Activated CD4-positive, alpha-beta T cell treated with anti-CD3 and anti-CD28 coated beads for 48 hours (primary cell): Measurements from ENCODE around the gene GRAMD1C.
"Not testable (repeated sequence)": the region's sequence is repeated elsewhere in the genome, so short reads cannot be mapped to it uniquely, and the experiment has no call there.

Experiments used
- DNase-seq: peaks from one replicate; pipeline ENCODE4 v3.0.0-alpha.2; 2020

GRAMD1C gene

DNA sequence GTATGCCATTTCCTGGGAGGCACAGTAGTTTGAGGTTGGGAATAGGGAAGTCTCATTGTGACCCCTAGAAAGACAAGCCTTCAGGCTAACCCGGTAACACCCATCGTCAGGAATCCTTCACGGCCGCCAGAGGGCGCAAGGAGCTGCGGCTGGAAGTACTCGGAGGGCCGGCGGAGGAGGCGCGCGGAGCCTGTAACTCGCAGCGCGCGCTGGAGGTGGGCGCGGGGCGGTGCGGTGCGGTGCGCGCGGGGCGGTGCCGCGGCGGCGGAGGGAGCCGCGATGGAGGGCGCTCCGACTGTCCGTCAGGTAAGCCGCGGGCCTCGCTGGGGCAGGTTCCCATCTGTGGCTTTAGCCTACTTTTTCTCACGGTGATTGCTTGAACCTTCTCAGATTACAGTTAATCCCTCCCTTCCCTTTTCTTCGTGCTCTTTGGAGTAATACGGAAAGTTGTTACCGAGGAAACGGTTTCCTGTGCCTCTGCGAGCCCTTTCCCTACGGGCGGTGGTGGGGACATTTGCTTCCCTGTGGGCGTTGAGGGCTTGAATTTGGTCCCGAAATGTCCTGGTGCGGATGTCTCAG lies at the start of gene GRAMD1C:
Gene GRAMD1C (plus strand): TSS at position 158 of the 579 bp plus-strand sequence. CDS start 122 bp downstream, at position 280.
- peak; percentile 88 for DNase-seq

- DNase-seq: no peak
Observed at GRCh38 chr3:113791381-113791780, 47.2 kb upstream of the GRAMD1C start.

DNA sequence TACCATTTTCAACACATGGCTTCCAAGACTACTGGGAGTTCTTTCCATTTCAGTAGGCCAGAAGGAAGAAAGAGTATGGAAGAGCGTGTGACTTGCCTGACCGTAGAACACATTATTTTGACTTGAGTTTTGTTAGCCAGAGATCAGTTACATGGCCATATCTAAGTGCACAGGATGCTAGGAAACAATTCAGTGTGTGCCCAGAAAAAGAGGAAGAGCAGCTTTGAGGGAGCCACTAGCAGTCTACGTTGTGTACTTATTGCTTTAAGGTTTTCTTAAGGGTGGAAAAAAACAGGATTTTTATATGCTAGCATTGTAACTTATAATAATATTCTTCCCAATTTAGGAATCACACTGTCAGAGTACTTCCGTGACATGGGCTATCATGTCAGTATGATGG lies 44.1 kb upstream of the GRAMD1C start:
- DNase-seq: no peak

GRCh38 chr3:113795693-113796092 lies 42.9 kb upstream of the GRAMD1C start:
- no peak for DNase-seq

DNA sequence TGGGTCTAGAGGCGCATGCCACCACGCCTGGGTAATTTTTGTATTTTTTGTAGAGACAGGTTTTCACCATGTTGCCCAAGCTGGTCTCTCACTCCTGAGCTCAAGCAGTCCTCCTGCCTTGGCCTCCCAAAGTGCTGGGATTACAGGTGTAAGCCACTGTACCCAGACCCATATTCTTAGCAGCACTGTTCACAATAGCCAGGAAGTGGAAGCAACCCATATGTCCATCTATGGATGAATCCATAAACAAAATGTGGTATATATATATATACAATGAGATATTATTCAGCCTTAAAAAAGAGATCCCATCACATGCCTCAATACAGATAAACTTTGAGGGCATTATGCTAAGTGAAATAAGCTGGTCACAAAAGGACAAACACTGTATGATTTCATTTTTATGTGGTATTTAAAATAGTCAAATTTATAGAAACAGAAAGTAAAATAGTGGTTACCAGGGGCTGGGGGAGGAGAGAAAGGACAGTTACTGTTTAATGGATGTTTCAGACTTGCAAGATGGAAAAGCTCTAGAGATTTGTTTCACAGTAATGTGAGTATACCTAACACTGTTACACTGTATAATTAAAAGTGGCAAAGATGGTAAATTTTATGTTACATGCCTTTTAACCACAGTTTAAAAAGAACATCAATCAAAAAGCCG lies 35.7 kb upstream of the GRAMD1C start:
- no peak for DNase-seq

- no peak for DNase-seq
Observed at GRCh38 chr3:113804661-113805060, 33.9 kb upstream of the GRAMD1C start.

- DNase-seq: no peak
Observed at GRCh38 chr3:113805249-113805648, 33.3 kb upstream of the GRAMD1C start.

DNA sequence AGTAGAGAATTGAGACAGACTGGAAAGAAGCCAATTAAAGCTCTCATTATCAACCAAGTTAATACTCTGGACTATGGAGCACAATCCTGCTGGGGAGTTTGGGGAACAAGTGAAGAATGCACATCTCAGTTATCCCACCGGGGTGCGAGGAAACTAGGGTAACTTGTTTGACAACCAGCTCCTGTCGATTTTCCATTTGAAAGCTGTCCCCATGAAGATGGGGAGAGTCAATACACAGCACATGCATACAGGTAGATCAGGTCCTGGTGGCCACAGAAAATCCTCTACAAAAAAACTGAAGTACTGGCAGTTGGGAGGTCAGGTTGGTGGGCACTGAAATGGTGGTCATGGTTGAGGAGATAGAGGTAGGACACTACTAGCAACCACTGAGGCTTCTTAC lies 25.7 kb upstream of the GRAMD1C start:
- no peak for DNase-seq

GRCh38 chr3:113819866-113820265 lies 18.7 kb upstream of the GRAMD1C start:
- no peak for DNase-seq

DNA sequence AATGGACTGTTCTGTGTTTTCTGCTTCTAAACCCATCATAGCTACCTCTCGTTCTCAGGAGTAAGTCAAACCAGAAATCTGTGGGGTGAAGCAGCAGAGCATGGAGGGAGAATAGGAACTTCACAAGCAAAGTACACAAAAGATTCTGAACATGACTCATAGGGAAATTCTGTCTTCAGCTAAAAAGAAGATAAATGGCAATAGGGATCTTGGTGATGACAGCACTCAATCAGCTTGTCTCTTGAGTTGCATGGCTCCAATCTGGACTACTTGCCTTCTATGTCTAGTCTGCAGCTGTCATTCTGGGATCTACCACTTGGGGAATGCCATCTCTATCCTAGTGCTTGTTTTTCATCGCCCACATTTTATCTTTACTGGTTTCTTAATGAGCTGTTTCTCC lies 13.5 kb upstream of the GRAMD1C start:
- DNase-seq: no peak

DNA sequence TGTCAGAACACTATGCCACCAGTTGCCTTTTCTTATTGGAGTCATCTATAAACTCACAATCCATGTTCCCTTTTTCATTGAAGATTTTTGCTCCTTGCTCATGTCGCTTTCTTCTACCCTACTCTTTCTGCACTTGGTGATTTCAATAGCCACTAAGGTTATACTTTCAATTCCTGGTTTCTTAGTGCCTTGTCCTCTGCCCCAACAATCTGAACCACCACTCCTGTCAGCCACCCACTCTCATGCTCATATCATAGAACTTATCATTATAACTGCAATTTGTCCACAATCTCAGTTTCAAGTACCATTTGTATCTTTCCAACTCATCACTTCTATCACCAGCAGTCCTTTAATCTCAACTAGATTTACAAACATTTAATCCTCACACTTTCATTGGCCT lies 10.0 kb upstream of the GRAMD1C start:
- no peak for DNase-seq

DNA sequence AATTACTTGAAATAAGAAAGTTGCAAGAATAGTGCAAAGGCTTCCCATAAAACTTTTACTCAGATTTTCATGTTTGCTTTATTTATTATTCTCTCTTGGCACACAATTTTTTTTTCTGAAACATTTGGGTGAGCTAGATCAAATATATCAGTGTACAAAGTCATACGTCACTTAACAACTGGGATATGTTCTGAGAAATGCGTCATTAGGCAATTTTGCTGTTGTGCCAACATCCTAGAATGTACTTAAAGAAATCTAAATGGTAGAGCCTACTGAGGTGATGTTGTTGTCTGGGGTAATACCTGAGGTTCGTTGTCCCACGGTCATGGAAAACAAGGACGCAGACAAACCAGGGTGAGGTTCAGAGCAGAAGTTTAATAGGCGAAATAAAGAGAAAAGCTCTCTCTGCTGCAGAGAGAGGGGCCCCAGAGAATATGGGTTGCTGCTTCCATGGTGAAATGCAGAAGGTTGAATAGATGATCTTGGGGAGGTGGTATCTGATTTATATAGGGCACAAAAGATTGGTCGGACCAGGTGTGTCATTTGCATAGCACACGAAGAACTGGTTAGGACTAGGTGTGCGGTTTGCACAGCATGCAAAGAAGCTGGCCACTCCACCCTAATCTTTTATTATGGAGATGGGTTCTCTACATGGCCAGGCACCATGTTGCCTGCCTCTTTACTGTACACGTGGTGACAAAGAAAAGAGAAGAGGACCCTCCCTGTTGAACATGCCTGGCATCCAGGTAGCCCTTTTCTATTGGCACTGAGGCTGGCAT lies 8.8 kb upstream of the GRAMD1C start:
- no peak for DNase-seq

- no peak for DNase-seq
Observed at GRCh38 chr3:113831103-113831355, 7.6 kb upstream of the GRAMD1C start.

GRCh38 chr3:113832477-113833164 lies 6.0 kb upstream of the GRAMD1C start:
- no peak for DNase-seq

DNA sequence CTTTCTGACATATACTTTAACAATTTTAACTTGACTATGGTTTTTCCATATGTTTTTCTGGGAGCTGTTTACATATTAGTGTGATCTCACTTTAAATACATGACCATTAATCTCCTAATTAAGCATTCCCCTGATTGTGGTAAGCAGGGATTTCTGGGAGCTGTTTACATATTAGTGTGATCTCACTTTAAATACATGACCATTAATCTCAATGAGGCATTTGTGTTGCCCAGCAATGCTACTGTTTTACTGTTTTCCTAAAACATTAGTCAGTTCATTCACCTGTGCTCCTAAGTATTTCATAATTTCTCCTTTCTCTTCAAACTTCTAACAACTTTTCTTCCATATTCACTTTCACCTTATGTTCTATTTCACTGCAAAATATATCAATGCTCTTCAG lies 3.6 kb upstream of the GRAMD1C start:
- DNase-seq: no peak

DNA sequence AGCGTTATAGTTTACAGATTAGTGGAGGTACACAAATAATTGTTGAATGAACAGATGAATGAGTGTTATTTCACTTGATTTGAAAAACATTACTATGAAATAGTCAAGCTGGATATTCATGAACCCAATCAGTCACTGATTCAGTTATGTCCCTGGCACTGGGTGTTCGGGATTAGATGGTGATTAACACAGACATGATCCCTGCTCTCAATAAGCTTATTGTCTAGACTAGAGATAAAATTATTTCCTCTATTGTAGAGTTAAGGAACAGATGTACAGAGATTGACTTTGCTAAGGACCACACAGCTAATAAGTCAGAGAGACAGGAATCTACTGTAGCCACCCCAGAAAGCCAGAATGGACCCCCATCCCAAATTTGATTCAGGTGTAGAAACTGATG lies 963 bp downstream of the GRAMD1C start:
- no peak for DNase-seq

- no peak for DNase-seq
Observed at GRCh38 chr3:113844622-113845222, 6.1 kb downstream of the GRAMD1C start.

GRCh38 chr3:113847247-113847646 lies 8.7 kb downstream of the GRAMD1C start:
- no peak for DNase-seq

DNA sequence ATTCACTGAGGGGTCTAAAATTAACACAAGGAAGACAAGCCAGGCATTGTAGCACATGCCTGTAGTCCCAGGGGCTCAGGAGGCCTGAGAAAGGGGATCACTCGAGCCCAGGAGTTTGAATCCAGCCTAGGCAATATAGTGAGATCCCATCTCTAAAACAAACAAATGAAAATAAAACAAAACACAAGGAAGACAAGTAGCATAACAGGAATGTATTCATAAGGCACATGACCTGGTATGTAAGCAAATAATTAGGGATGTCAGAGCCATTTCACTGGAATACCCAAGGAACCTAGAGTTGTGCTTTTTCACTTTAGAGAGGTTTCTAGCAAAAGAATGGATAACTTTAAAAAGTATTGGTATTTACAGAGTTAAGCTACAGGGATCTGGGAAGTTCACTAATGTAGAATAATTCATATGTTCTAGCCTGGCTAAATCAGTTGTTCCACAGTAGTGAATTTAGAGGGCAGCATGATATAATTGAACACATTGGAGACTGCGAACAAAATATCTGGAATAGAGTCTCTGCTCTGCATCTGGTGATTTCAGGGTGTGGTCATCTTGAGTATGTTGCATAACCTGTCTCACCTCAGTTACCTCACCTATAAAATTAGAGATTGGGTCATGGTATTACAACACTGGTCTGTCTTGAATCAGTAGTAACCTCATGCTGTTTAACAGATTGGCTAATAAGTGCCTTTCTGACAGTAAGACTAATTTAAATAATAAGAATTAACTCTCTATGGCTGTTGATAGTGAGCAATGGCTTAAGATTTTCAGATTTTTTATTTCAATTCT lies 9.3 kb downstream of the GRAMD1C start:
- DNase-seq: no peak

DNA sequence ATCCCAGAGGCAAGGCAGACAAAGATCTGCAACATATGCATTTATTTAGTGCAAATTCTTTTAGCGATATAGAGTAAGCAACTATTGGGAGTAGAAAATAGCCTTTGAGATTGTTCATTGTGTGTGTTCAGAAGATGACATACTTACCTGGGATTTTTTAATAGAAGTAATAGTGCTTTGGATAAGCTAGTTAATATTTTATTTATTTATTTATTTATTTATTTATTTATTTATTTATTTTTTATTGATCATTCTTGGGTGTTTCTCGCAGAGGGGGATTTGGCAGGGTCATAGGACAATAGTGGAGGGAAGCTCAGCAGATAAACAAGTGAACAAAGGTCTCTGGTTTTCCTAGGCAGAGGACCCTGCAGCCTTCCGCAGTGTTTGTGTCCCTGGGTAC lies 10.5 kb downstream of the GRAMD1C start:
- DNase-seq: not testable (repeated sequence)

GRCh38 chr3:113849841-113850240 lies 11.3 kb downstream of the GRAMD1C start:
- DNase-seq: not testable (repeated sequence)

DNA sequence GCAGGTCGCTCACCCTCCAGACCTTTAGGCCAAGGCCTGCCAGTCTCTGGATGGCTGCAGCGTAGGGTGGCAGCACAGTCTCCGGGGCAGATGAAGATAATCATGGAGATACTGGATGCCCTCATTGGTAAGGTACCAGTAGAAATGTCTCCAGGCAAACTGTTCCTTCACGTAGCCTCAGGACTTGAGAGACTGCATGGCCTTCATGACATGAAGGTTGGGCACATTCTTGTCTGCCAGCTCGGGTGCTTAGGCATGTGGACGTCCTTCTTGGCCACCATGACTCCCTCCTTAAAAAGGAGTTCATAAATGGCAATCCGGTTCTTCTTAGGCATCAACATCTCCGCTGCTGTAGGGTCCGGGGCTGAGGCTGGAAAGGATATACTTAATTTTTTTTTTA lies 11.8 kb downstream of the GRAMD1C start:
- not testable (repeated sequence) for DNase-seq

DNA sequence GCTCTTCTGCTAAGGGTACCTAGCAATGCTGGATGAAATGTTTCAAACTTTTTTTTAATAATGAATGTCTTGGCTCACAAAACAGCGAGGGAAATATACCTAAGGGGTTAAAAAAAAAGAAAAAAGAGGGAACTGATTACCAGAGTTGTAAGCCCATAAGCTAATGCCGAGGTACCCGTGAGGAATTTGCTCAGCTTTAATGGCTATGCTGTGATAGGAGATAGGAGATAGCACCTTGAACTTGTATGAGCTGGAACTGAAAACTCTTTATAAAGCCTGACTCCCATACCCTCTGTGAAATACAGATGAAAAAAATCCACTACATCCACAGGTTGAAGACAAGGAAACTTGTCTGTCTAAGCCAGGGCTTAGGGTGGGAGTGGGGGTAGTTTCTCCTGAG lies 13.9 kb downstream of the GRAMD1C start:
- DNase-seq: no peak
